Suprapubic skin (tissue), 4 donors: ENCODE results near the gene TFRC.

Source experiments
- CTCF ChIP-seq, 2 donors: fragments of 200-600 bp in 1 of 2; fragments of 450-650 bp in 1 of 2; sonication (generic) in 1 of 2; IDR thresholded peaks; one replicate each; pipeline ENCODE4 v1.5.1; 2016 to 2019; ENCODE audit warnings: antibody characterized with exemption in 2 of 2, mild to moderate bottlenecking in 1 of 2, moderate library complexity in 1 of 2
- EP300 ChIP-seq: sonication (generic); formaldehyde crosslinking; IDR thresholded peaks from one replicate; pipeline ENCODE4 v1.6.1; 2017; ENCODE audit warnings: antibody characterized with exemption
- POLR2A ChIP-seq, 2 donors: fragments of 450-650 bp; IDR thresholded peaks; one replicate each; pipeline ENCODE4 v1.6.1; 2017; ENCODE audit warnings: antibody characterized with exemption in 2 of 2, mild to moderate bottlenecking in 2 of 2, moderate library complexity in 2 of 2
- POLR2AphosphoS5 ChIP-seq, 3 donors: sonication (generic); formaldehyde crosslinking; IDR thresholded peaks; one replicate each; pipeline ENCODE4 v1.6.1; 2017; ENCODE audit warnings: antibody characterized with exemption in 3 of 3

- no peak for TF ChIP-seq POLR2A (IDR thresholded peaks at IDR 0.05)
- TF ChIP-seq CTCF (IDR thresholded peaks at IDR 0.05) = no peak
- TF ChIP-seq POLR2AphosphoS5 (IDR thresholded peaks at IDR 0.05) = no peak
- TF ChIP-seq EP300 = no peak
Observed at GRCh38 chr3:196087906-196088305, 6.0 kb upstream of the TFRC start.
